Measurements from ENCODE around the gene PFAS.
"Not testable (repeated sequence)": the region's sequence is repeated elsewhere in the genome, so short reads cannot be mapped to it uniquely, and the experiment has no call there.

PFAS gene

DNA sequence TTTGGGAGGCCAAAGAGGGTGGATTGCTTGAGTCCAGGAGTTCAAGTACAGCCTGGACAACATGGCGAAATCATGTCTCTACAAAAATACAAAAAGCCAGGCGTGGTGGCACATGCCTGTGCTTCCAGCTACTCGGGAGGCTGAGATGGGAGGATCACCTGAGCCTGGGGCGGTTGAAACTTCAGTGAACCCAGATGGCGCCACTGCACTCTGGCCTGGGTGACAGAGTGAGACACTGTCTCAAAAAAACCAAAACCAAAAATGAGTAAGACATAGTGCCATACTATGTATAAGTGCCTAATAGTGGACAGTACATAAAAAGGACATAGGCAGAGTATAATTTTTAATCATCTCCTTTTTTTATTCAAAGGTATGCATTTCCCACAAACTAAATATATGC is 5.3 kb upstream of the PFAS start:
- no peak for TF ChIP-seq CTCF (IDR thresholded peaks at IDR 0.05; ENCODE audit: borderline replicate concordance, control extremely low read depth, extremely low read depth, insufficient read depth, missing control alignments)
- DNase-seq (ENCODE audit: low spot score): no peak
- in situ Hi-C loops (cut with MboI; ENCODE audit: low sequenced_read_pairs, unreplicated experiment): no loop called here

DNA sequence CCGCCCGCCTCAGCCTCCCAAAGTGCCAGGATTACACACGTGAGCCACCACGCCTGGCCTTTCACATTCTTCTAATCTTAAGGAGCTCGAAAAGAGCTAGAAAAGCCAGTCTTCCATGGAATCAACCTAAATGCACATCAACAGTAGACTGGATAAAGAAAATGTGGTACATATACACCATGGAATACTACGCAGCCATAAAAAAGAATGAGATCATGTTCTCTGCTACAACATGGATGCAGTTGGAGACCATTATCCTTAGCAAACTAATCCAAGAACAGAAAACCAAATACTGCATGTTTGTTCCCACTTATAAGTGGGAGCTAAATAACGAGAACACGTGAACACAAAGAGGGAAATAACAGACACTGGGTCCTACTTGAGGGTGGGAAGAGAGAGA is 4.3 kb upstream of the PFAS start:
- in situ Hi-C loops (cut with MboI; ENCODE audit: low sequenced_read_pairs, unreplicated experiment): no loop called here
- DNase-seq (ENCODE audit: low spot score): no peak
- TF ChIP-seq CTCF (IDR thresholded peaks at IDR 0.05; ENCODE audit: borderline replicate concordance, control extremely low read depth, extremely low read depth, insufficient read depth, missing control alignments): no peak

- no peak for DNase-seq (ENCODE audit: low spot score)
- TF ChIP-seq CTCF (IDR thresholded peaks at IDR 0.05; ENCODE audit: borderline replicate concordance, control extremely low read depth, extremely low read depth, insufficient read depth, missing control alignments): no peak
- in situ Hi-C loops (cut with MboI; ENCODE audit: low sequenced_read_pairs, unreplicated experiment): no loop called here
Measured at GRCh38 chr17:8249621-8250500, 772 bp downstream of the PFAS start.

- in situ Hi-C loops (cut with MboI; ENCODE audit: low sequenced_read_pairs, unreplicated experiment): not testable (repeated sequence)
Measured at GRCh38 chr17:8251411-8251810, 2.3 kb downstream of the PFAS start.

GRCh38 chr17:8253801-8254200 is 4.7 kb downstream of the PFAS start:
- in situ Hi-C loops (cut with MboI; ENCODE audit: low sequenced_read_pairs, unreplicated experiment): no loop called here
- no peak for TF ChIP-seq CTCF (IDR thresholded peaks at IDR 0.05; ENCODE audit: borderline replicate concordance, control extremely low read depth, extremely low read depth, insufficient read depth, missing control alignments)
- no peak for DNase-seq (ENCODE audit: low spot score)

More at GRCh38 chr17:8251411-8251810, 2.3 kb downstream of the PFAS start:
- DNase-seq (ENCODE audit: low spot score): not testable (repeated sequence)

DNA sequence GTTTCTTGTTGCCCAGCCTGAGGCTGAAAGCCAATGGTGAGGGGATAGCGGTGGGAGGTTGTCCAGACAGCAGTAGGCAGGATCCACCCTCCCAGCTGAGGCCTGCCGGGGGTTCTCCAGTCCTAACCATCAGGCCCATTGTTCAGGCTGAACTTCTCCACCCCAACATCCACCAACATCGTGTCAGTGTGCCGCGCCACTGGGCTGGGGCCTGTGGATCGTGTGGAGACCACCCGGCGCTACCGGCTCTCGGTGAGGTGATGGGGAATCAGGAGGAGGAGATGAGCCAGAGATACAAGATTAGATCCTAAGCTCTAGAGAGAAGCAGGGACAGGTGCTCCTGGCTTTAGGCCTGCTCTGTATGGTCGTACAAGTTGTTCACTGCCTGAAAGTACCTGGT is 5.8 kb downstream of the PFAS start:
- no peak for TF ChIP-seq CTCF (IDR thresholded peaks at IDR 0.05; ENCODE audit: borderline replicate concordance, control extremely low read depth, extremely low read depth, insufficient read depth, missing control alignments)
- no peak for DNase-seq (ENCODE audit: low spot score)
- in situ Hi-C loops (cut with MboI; ENCODE audit: low sequenced_read_pairs, unreplicated experiment): no loop called here

DNA sequence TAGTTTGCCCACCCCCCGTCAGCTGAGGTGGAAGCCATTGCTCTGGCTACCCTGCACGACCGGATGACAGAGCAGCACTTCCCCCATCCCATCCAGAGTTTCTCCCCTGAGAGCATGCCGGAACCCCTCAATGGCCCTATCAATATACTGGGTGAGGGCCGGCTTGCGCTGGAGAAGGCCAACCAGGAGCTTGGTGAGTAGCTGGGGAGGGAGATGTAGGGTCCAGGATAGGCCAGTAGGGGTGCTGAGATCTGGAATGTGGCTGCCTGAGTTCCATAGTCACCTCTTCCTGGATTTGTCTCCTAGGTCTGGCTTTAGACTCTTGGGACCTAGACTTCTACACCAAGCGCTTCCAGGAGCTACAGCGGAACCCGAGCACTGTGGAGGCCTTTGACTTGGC is 6.4 kb downstream of the PFAS start:
- TF ChIP-seq CTCF (IDR thresholded peaks at IDR 0.05; ENCODE audit: borderline replicate concordance, control extremely low read depth, extremely low read depth, insufficient read depth, missing control alignments): no peak
- DNase-seq (ENCODE audit: low spot score): no peak
- in situ Hi-C loops (cut with MboI; ENCODE audit: low sequenced_read_pairs, unreplicated experiment): no loop called here

Data from GM13976 (cell line).